ENCODE measurements around the gene SLC49A4. TPM values are rescaled to one million over a fixed set of nuclear protein-coding genes. Genes with fewer than 3 reads are reported as not detected.

SLC49A4 gene
- total and polyA plus RNA-seq, 3 experiments from 2014 or later = 1.6 to 2.3 (median 2.1) TPM

DNA sequence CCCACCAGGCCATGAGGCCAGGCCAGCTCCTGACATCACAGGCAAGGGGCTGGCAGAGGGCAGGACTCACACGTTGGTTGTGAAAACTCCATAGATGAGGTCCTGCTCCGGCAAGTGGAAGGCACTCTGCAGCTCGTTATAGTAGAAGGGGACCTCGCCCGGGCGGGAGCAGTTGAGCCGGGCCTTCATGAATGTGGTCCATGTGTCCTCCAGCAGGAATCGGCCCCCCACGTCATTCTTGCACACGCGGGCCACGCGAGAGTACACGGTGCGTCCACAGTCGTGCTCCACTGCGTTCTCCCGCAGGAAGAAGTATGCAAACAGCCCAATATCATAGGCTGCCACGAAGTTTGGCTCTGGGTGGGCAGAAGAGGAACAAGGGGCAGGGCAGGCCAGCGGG lies 131.5 kb downstream of the SLC49A4 start:
- no peaks in the 10 kb centered on the region for H3K4me1 ChIP-seq (ENCODE audit: insufficient read depth, low read length)
- H3K9me3 Mint-ChIP-seq = no peaks in the 10 kb centered on the region
- CTCF ChIA-PET = no interaction called here
- no peak overlapping the region for H3K27ac ChIP-seq (ENCODE audit: low read depth, low read length)
- H3K9me3 ChIP-seq (ENCODE audit: low read length) = no peaks in the 10 kb centered on the region
- H3K27me3 Mint-ChIP-seq = peaks cover 8 to 10% of the 10 kb centered on the region in 2 donors
- no peak overlapping the region for H3K4me3 Mint-ChIP-seq
- POLR2A ChIA-PET = no interaction called here
- no peaks in the 10 kb centered on the region for H3K36me3 Mint-ChIP-seq
- no peak overlapping the region for H3K27ac Mint-ChIP-seq
- H3K4me1 Mint-ChIP-seq = peaks cover 3 to 10% (median 8%) of the 10 kb centered on the region in 3 donors
- peaks cover 6% of the 10 kb centered on the region for H3K27me3 ChIP-seq (ENCODE audit: insufficient read depth, low read length, poor library complexity, severe bottlenecking)
- no peak overlapping the region for H3K4me3 ChIP-seq (ENCODE audit: low read length)
- no peak for DNase-seq
- H3K36me3 ChIP-seq (ENCODE audit: insufficient read depth, low read length) = no peaks in the 10 kb centered on the region

DNA sequence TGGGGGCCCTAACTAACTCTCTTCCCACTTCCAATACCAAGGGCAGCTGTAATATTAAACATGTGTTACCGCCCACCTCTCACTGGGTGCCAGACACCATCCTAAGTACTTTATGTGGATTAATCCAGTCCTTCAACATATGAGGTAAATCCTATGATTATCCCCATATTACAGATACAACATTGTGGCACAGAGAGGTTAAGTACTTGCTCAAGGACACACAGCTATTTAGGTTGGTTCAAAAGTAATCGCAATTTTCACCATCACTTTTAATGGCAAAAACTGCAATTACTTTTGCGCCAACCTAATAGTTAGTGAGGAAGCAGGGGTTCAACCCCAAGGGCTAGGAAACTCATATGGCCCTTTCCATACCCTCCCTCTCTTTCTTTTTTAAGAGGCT lies 131.9 kb downstream of the SLC49A4 start:
- Mint-ChIP-seq H3K4me3 (no peak overlapping the region), H3K4me1 (peaks cover 1 to 7% (median 5%) of the 10 kb centered on the region in 3 donors), H3K9me3 (no peaks in the 10 kb centered on the region), H3K36me3 (no peaks in the 10 kb centered on the region), H3K27ac (no peak overlapping the region), H3K27me3 (peaks cover 5 to 10% of the 10 kb centered on the region in 2 donors)
- no peaks in the 10 kb centered on the region for H3K36me3 ChIP-seq (ENCODE audit: insufficient read depth, low read length)
- peaks cover 6% of the 10 kb centered on the region for H3K27me3 ChIP-seq (ENCODE audit: insufficient read depth, low read length, poor library complexity, severe bottlenecking)
- ChIA-PET CTCF (no interaction called here), POLR2A (no interaction called here)
- no peak overlapping the region for H3K27ac ChIP-seq (ENCODE audit: low read depth, low read length)
- DNase-seq = no peak
- no peak overlapping the region for H3K4me3 ChIP-seq (ENCODE audit: low read length)
- no peaks in the 10 kb centered on the region for H3K4me1 ChIP-seq (ENCODE audit: insufficient read depth, low read length)
- no peaks in the 10 kb centered on the region for H3K9me3 ChIP-seq (ENCODE audit: low read length)

GRCh38 chr3:122927726-122928125 lies 132.9 kb downstream of the SLC49A4 start:
- ChIA-PET CTCF (no interaction called here), POLR2A (no interaction called here)
- H3K36me3 ChIP-seq (ENCODE audit: insufficient read depth, low read length) = no peaks in the 10 kb centered on the region
- H3K4me1 ChIP-seq (ENCODE audit: insufficient read depth, low read length) = no peaks in the 10 kb centered on the region
- Mint-ChIP-seq H3K4me3 (no peak overlapping the region), H3K27me3 (peaks cover 4 to 5% of the 10 kb centered on the region in 2 donors), H3K27ac (no peak overlapping the region), H3K4me1 (peaks cover under 1 to 2% (median under 1%) of the 10 kb centered on the region in 3 donors), H3K9me3 (no peaks in the 10 kb centered on the region), H3K36me3 (no peaks in the 10 kb centered on the region)
- no peak overlapping the region for H3K4me3 ChIP-seq (ENCODE audit: low read length)
- no peak overlapping the region for H3K27ac ChIP-seq (ENCODE audit: low read depth, low read length)
- no peak for DNase-seq
- H3K27me3 ChIP-seq (ENCODE audit: insufficient read depth, low read length, poor library complexity, severe bottlenecking) = peaks cover 2% of the 10 kb centered on the region
- no peaks in the 10 kb centered on the region for H3K9me3 ChIP-seq (ENCODE audit: low read length)

DNA sequence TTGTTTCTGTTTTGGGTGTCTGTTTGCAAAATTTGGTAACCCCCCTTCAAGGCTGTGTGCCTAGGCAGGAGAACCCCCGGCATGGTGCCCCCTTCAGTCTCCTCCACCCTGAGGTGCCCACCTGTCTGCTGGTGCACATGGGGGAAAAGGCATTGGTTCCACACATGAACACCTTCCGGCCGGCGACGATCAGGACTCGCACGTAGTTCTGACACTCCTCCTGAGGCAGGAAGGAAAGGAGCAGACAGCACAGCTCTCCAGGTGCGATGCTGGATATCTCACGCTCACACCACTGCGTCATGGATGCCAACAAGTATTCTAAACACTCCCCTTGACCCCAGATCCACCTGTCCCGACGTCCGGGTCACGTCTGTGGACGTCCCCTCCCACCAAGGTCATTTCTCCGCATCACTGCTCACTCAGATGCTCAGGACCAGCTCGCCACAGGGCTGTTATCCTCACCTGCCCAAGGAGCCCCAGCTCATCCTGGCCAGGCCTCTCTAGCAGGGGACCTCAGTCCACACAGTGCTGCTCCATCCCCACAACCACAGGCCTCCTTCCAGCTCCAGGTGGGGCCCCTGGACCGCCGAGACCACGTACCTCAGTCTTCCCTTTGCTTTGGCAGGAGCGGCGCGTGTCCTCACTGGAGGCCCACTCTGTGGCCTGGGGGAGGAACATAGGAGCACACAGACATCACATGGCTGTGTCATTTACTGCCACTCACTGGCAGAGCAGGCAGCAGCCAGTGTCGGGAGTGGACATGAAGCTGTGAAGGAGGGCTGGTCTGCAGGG lies 133.7 kb downstream of the SLC49A4 start:
- ChIA-PET CTCF (no interaction called here), POLR2A (no interaction called here)
- H3K27me3 ChIP-seq (ENCODE audit: insufficient read depth, low read length, poor library complexity, severe bottlenecking) = no peaks in the 10 kb centered on the region
- no peaks in the 10 kb centered on the region for H3K4me1 ChIP-seq (ENCODE audit: insufficient read depth, low read length)
- Mint-ChIP-seq H3K4me1 (no peaks in the 10 kb centered on the region), H3K4me3 (no peak overlapping the region), H3K27me3 (peaks cover 7 to 10% of the 10 kb centered on the region in 2 donors), H3K27ac (no peak overlapping the region), H3K9me3 (no peaks in the 10 kb centered on the region), H3K36me3 (no peaks in the 10 kb centered on the region)
- H3K9me3 ChIP-seq (ENCODE audit: low read length) = no peaks in the 10 kb centered on the region
- H3K27ac ChIP-seq (ENCODE audit: low read depth, low read length) = no peak overlapping the region
- no peak overlapping the region for H3K4me3 ChIP-seq (ENCODE audit: low read length)
- DNase-seq = no peak
- H3K36me3 ChIP-seq (ENCODE audit: insufficient read depth, low read length) = no peaks in the 10 kb centered on the region

DNA sequence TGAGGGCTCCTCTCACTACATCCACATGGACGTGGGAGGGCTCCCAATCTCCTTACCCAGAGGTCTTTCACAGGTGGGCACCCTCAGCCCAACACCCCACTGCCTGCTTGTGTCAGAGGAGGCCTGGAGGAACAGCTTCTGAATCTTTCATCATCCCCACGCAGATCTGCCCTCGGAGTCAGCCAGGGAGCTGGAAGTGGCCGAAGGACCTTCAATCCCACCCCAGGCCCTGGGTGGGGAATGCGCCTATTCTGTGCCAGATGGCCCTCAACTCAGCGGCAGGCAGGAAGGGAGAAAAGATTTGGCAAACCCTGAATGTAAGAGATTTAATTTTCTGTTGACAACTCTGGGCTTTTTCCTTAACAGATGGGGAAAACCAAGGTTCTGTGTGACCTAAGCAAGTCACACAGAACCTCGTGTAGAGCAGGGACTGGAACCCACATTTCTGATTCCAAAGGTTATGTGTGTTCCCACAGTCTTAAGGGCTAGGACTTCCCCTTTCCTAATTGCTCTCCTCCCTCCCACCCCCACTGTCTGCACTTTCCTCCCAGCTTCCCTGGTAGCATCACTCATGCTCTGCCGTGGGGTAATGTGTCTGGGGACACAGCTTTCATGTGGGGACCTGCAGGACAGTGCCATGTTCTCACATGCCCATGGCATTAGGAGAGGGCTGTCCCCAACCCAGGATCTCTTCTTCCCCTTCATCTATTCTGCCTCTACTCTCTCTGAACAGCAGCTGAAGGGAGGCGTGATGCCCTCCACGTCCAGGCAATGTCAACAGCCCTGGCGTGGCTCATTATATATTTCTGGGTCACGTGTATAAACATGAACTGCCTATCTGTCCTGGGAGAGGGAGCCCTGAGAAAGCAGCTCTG lies 134.6 kb downstream of the SLC49A4 start:
- Mint-ChIP-seq H3K4me1 (no peaks in the 10 kb centered on the region), H3K36me3 (no peaks in the 10 kb centered on the region), H3K27me3 (peaks cover 7 to 14% of the 10 kb centered on the region in 2 donors), H3K27ac (no peak overlapping the region), H3K4me3 (no peak overlapping the region), H3K9me3 (no peaks in the 10 kb centered on the region)
- DNase-seq = no peak
- ChIA-PET CTCF (no interaction called here), POLR2A (no interaction called here)
- Histone ChIP-seq H3K4me3 (ENCODE audit: low read length) (no peak overlapping the region), H3K27me3 (ENCODE audit: insufficient read depth, low read length, poor library complexity, severe bottlenecking) (no peaks in the 10 kb centered on the region), H3K36me3 (ENCODE audit: insufficient read depth, low read length) (no peaks in the 10 kb centered on the region), H3K27ac (ENCODE audit: low read depth, low read length) (no peak overlapping the region), H3K4me1 (ENCODE audit: insufficient read depth, low read length) (no peaks in the 10 kb centered on the region), H3K9me3 (ENCODE audit: low read length) (no peaks in the 10 kb centered on the region)

GRCh38 chr3:122930063-122930997 lies 135.5 kb downstream of the SLC49A4 start:
- ChIA-PET POLR2A (no interaction called here), CTCF (no interaction called here)
- no peaks in the 10 kb centered on the region for H3K36me3 ChIP-seq (ENCODE audit: insufficient read depth, low read length)
- no peak overlapping the region for H3K4me3 Mint-ChIP-seq
- no peak for DNase-seq
- H3K27ac ChIP-seq (ENCODE audit: low read depth, low read length) = no peak overlapping the region
- no peaks in the 10 kb centered on the region for H3K27me3 ChIP-seq (ENCODE audit: insufficient read depth, low read length, poor library complexity, severe bottlenecking)
- no peaks in the 10 kb centered on the region for H3K4me1 Mint-ChIP-seq
- H3K9me3 Mint-ChIP-seq = no peaks in the 10 kb centered on the region
- no peaks in the 10 kb centered on the region for H3K36me3 Mint-ChIP-seq
- H3K4me1 ChIP-seq (ENCODE audit: insufficient read depth, low read length) = no peaks in the 10 kb centered on the region
- H3K9me3 ChIP-seq (ENCODE audit: low read length) = no peaks in the 10 kb centered on the region
- H3K27me3 Mint-ChIP-seq = peaks cover 9 to 14% of the 10 kb centered on the region in 2 donors
- no peak overlapping the region for H3K4me3 ChIP-seq (ENCODE audit: low read length)
- no peak overlapping the region for H3K27ac Mint-ChIP-seq

Measured in CD8-positive, alpha-beta memory T cell (primary cell).